GM23338 (cell line): ENCODE measurements around the gene ADGRB3. TPM values are rescaled to one million over a fixed set of nuclear protein-coding genes. Genes with fewer than 3 reads are reported as not detected.

Experiments
- ATAC-seq: fragments of 200-7000 bp; cut with Tn5 transposase; 3 replicates; pipeline ENCODE4 v1.9.1; 2020
- DNase-seq: peaks from one replicate; pipeline ENCODE4 v3.0.0-alpha.2; 2015; ENCODE audit warnings: low spot score
- H2AFZ ChIP-seq: fragments of 200-600 bp; sonication (generic); 2 replicates; pipeline ENCODE4 v1.8.0; 2016; ENCODE audit warnings: antibody characterized with exemption, mild to moderate bottlenecking, moderate library complexity
- H3F3A ChIP-seq: fragments of 200-600 bp; sonication (generic); replicated peaks from 2 replicates; pipeline ENCODE4 v1.8.0; 2017; ENCODE audit warnings: antibody characterized with exemption, mixed run types, low read depth
- H3K27ac ChIP-seq: fragments of 200-600 bp; sonication (generic); 2 replicates; pipeline ENCODE4 v1.6.1; 2016; ENCODE audit warnings: low read depth
- H3K27me3 ChIP-seq: fragments of 200-600 bp; sonication (generic); 2 replicates; pipeline ENCODE4 v1.8.0; 2016; ENCODE audit warnings: mild to moderate bottlenecking, mixed run types, moderate library complexity; ENCODE audit not compliant: insufficient read depth
- H3K36me3 ChIP-seq: fragments of 200-600 bp; sonication (generic); 2 replicates; pipeline ENCODE4 v1.8.0; 2016; ENCODE audit warnings: mild to moderate bottlenecking; ENCODE audit not compliant: insufficient read depth
- H3K4me1 ChIP-seq: fragments of 200-600 bp; sonication (generic); 2 replicates; pipeline ENCODE4 v1.8.0; 2016; ENCODE audit warnings: mild to moderate bottlenecking, moderate library complexity; ENCODE audit not compliant: insufficient read depth
- H3K4me2 ChIP-seq: fragments of 200-600 bp; sonication (generic); 2 replicates; pipeline ENCODE4 v1.7.1; 2017; ENCODE audit warnings: mixed run types
- H3K4me3 ChIP-seq: fragments of 200-600 bp; sonication (generic); 2 replicates; pipeline ENCODE4 v1.6.1; 2016; ENCODE audit warnings: mixed run types
- H3K79me2 ChIP-seq: fragments of 200-600 bp; sonication (generic); replicated peaks from 2 replicates; pipeline ENCODE4 v1.8.0; 2017; ENCODE audit warnings: mild to moderate bottlenecking; ENCODE audit not compliant: insufficient read depth
- H3K9me2 ChIP-seq: fragments of 200-600 bp; sonication (generic); 2 replicates; pipeline ENCODE4 v1.8.0; 2017; ENCODE audit not compliant: insufficient read depth
- H4K20me1 ChIP-seq: fragments of 200-600 bp; sonication (generic); replicated peaks from 2 replicates; pipeline ENCODE4 v1.8.0; 2017; ENCODE audit warnings: mild to moderate bottlenecking; ENCODE audit not compliant: insufficient read depth
- H3K27ac Mint-ChIP-seq: 2 replicates; pipeline ENCODE4 v1.8.0; 2020; ENCODE audit warnings: inconsistent platforms, mild to moderate bottlenecking, moderate library complexity, mixed read lengths
- H3K27me3 Mint-ChIP-seq: 3 replicates; pipeline ENCODE4 v1.8.0; 2022; ENCODE audit warnings: low read depth, mild to moderate bottlenecking, moderate library complexity, mixed read lengths, inconsistent platforms; ENCODE audit not compliant: insufficient read depth, poor library complexity
- H3K36me3 Mint-ChIP-seq: 3 replicates; pipeline ENCODE4 v1.8.0; 2021; ENCODE audit warnings: low read depth, mild to moderate bottlenecking, inconsistent platforms, moderate library complexity, mixed read lengths
- H3K4me1 Mint-ChIP-seq: 3 replicates; pipeline ENCODE4 v1.8.0; 2020; ENCODE audit warnings: mild to moderate bottlenecking, inconsistent platforms, mixed read lengths
- H3K4me3 Mint-ChIP-seq: 3 replicates; pipeline ENCODE4 v1.8.0; 2021; ENCODE audit warnings: moderate library complexity, mild to moderate bottlenecking, inconsistent platforms, mixed read lengths
- H3K9me3 Mint-ChIP-seq: 3 replicates; pipeline ENCODE4 v1.8.0; 2020; ENCODE audit warnings: moderate library complexity, mild to moderate bottlenecking, inconsistent platforms, mixed read lengths
- CREB1 ChIP-seq: fragments of 250-450 bp; sonication (Bioruptor Pico); IDR thresholded peaks from 2 replicates; pipeline ENCODE4 v1.5.0; 2020; ENCODE audit warnings: low read depth, mild to moderate bottlenecking, moderate library complexity
- CTCF ChIP-seq, 2 experiments: fragments of 200-600 bp in 1 of 2; sonication (generic) in 1 of 2; conservative IDR thresholded peaks; 2 replicates each; pipeline versions ENCODE4 v1.5.1 to v1.6.1; 2016 to 2017; ENCODE audit warnings: antibody characterized with exemption in 2 of 2, low read depth in 2 of 2, mild to moderate bottlenecking in 2 of 2, moderate library complexity in 1 of 2
- ETS1 ChIP-seq: IDR thresholded peaks from 2 replicates; pipeline ENCODE4 v1.6.1; 2016; ENCODE audit warnings: antibody characterized with exemption
- EZH2 ChIP-seq: fragments of 200-600 bp; sonication (generic); IDR thresholded peaks from one replicate; pipeline ENCODE4 v1.8.0; 2017; ENCODE audit warnings: antibody characterized with exemption, mild to moderate bottlenecking, low read depth; ENCODE audit not compliant: unreplicated experiment
- EZH2phosphoT487 ChIP-seq: fragments of 200-600 bp; sonication (generic); IDR thresholded peaks from one replicate; pipeline ENCODE4 v1.8.1; 2018; ENCODE audit warnings: antibody characterized with exemption; ENCODE audit not compliant: unreplicated experiment
- JUNB ChIP-seq: IDR thresholded peaks from one replicate; pipeline ENCODE4 v1.6.1; 2016; ENCODE audit warnings: antibody characterized with exemption; ENCODE audit not compliant: unreplicated experiment
- NANOG ChIP-seq: IDR thresholded peaks from 2 replicates; pipeline ENCODE4 v1.6.1; 2016; ENCODE audit warnings: antibody characterized with exemption, borderline replicate concordance
- POLR2AphosphoS5 ChIP-seq: IDR thresholded peaks from 2 replicates; pipeline ENCODE4 v1.6.1; 2016; ENCODE audit warnings: antibody characterized with exemption, low read depth
- REST ChIP-seq: IDR thresholded peaks from one replicate; pipeline ENCODE4 v1.6.1; 2018; ENCODE audit warnings: antibody characterized with exemption; ENCODE audit not compliant: unreplicated experiment
- STAT1 ChIP-seq: IDR thresholded peaks from one replicate; pipeline ENCODE4 v1.6.1; 2016; ENCODE audit warnings: antibody characterized with exemption; ENCODE audit not compliant: unreplicated experiment
- ZNF114 ChIP-seq: fragments of 250-450 bp; sonication (Bioruptor Pico); IDR thresholded peaks from 2 replicates; pipeline ENCODE4 v1.5.0; 2020; ENCODE audit warnings: mild to moderate bottlenecking, moderate library complexity
- ZNF331 ChIP-seq: fragments of 250-450 bp; sonication (Bioruptor Pico); IDR thresholded peaks from 2 replicates; pipeline ENCODE4 v1.5.0; 2020; ENCODE audit warnings: low read depth, mild to moderate bottlenecking, moderate library complexity
- polyA plus RNA-seq: library from polyadenylated mRNA; unstranded; fragments of >200 nt; fragmentation: Nextera tagmentation; extraction: Ambion mirVana; gene quantifications from 2 replicates; pipeline ENCODE4 v1.2.1, GENCODE V29; 2016
- total RNA-seq: library from RNA; depleted of rRNA; stranded (reverse); fragments of >200 nt; shearing (Covaris generic); gene quantifications from 2 replicates; pipeline ENCODE4 v1.2.3, GENCODE V29; 2014
- TF ChIP-seq, protein P1 (sequence below): fragments of 250-450 bp; sonication (Bioruptor Pico); IDR thresholded peaks from 2 replicates; pipeline ENCODE4 v1.5.0; 2020; ENCODE audit warnings: mild to moderate bottlenecking, moderate library complexity

The ADGRB3 gene
- total and polyA plus RNA-seq, 2 experiments from 2014 or later, result 0.92 to 4.0 TPM

- DNase-seq (no peak), ATAC-seq (no peak)
- Mint-ChIP-seq H3K4me1 (0 out of 3 replicates have a peak, but pooled peaks cover 3% of the 10 kb centered on the region), H3K36me3 (no peaks in the 10 kb centered on the region), H3K27me3 (no peaks in the 10 kb centered on the region), H3K27ac (0 out of 2 replicates have a peak overlapping the region, but pooled peaks have one; percentile 36), H3K4me3 (no peak overlapping the region), H3K9me3 (no peaks in the 10 kb centered on the region)
- no peak overlapping the region for H3K27ac ChIP-seq
- H4K20me1 ChIP-seq, result no peaks in the 10 kb centered on the region
- H3K27me3 ChIP-seq, result no peaks in the 10 kb centered on the region
- H3K9me2 ChIP-seq, result no peaks in the 10 kb centered on the region
- H3K79me2 ChIP-seq, result no peaks in the 10 kb centered on the region
- no peak overlapping the region for H3K4me3 ChIP-seq
- no peak overlapping the region for H2AFZ ChIP-seq
- H3K4me2 ChIP-seq, result no peak overlapping the region
- no peaks in the 10 kb centered on the region for H3K4me1 ChIP-seq
- no peaks in the 10 kb centered on the region for H3K36me3 ChIP-seq
- H3F3A ChIP-seq, result no peaks in the 10 kb centered on the region
- TF ChIP-seq ETS1 (no peak), NANOG (no peak), CTCF (conservative IDR thresholded peaks at IDR 0.05; ENCODE audit: low read depth in 2 of 2) (no peak), JUNB (no peak), CREB1 (no peak), POLR2AphosphoS5 (no peak), EZH2 (no peak), EZH2phosphoT487 (no peak), ZNF331 (no peak), REST (no peak), STAT1 (no peak), ZNF114 (no peak)
- TF ChIP-seq, protein P1, sequence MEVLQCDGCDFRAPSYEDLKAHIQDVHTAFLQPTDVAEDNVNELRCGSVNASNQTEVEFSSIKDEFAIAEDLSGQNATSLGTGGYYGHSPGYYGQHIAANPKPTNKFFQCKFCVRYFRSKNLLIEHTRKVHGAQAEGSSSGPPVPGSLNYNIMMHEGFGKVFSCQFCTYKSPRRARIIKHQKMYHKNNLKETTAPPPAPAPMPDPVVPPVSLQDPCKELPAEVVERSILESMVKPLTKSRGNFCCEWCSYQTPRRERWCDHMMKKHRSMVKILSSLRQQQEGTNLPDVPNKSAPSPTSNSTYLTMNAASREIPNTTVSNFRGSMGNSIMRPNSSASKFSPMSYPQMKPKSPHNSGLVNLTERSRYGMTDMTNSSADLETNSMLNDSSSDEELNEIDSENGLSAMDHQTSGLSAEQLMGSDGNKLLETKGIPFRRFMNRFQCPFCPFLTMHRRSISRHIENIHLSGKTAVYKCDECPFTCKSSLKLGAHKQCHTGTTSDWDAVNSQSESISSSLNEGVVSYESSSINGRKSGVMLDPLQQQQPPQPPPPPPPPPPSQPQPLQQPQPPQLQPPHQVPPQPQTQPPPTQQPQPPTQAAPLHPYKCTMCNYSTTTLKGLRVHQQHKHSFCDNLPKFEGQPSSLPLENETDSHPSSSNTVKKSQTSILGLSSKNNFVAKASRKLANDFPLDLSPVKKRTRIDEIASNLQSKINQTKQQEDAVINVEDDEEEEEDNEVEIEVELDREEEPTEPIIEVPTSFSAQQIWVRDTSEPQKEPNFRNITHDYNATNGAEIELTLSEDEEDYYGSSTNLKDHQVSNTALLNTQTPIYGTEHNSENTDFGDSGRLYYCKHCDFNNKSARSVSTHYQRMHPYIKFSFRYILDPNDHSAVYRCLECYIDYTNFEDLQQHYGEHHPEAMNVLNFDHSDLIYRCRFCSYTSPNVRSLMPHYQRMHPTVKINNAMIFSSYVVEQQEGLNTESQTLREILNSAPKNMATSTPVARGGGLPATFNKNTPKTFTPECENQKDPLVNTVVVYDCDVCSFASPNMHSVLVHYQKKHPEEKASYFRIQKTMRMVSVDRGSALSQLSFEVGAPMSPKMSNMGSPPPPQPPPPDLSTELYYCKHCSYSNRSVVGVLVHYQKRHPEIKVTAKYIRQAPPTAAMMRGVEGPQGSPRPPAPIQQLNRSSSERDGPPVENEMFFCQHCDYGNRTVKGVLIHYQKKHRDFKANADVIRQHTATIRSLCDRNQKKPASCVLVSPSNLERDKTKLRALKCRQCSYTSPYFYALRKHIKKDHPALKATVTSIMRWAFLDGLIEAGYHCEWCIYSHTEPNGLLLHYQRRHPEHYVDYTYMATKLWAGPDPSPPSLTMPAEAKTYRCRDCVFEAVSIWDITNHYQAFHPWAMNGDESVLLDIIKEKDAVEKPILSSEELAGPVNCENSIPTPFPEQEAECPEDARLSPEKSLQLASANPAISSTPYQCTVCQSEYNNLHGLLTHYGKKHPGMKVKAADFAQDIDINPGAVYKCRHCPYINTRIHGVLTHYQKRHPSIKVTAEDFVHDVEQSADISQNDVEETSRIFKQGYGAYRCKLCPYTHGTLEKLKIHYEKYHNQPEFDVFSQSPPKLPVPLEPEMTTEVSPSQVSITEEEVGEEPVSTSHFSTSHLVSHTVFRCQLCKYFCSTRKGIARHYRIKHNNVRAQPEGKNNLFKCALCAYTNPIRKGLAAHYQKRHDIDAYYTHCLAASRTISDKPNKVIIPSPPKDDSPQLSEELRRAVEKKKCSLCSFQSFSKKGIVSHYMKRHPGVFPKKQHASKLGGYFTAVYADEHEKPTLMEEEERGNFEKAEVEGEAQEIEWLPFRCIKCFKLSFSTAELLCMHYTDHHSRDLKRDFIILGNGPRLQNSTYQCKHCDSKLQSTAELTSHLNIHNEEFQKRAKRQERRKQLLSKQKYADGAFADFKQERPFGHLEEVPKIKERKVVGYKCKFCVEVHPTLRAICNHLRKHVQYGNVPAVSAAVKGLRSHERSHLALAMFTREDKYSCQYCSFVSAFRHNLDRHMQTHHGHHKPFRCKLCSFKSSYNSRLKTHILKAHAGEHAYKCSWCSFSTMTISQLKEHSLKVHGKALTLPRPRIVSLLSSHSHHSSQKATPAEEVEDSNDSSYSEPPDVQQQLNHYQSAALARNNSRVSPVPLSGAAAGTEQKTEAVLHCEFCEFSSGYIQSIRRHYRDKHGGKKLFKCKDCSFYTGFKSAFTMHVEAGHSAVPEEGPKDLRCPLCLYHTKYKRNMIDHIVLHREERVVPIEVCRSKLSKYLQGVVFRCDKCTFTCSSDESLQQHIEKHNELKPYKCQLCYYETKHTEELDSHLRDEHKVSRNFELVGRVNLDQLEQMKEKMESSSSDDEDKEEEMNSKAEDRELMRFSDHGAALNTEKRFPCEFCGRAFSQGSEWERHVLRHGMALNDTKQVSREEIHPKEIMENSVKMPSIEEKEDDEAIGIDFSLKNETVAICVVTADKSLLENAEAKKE (CRISPR knock-in tag), result no peak
These were observed 449.8 kb downstream of the ADGRB3 start for GRCh38 chr6:69084746-69085335.
